HG02763 (cell line): ENCODE results near the gene RPL10.
A peak's percentile ranks its signal among the peaks of the same experiment; 100 is the strongest.
"Not testable (repeated sequence)": the region's sequence is repeated elsewhere in the genome, so short reads cannot be mapped to it uniquely, and the experiment has no call there.

Experiments used
- ATAC-seq: cut with Tn5 transposase; IDR thresholded peaks from one replicate; pipeline ENCODE4 v1.9.1; 2021; ENCODE audit warnings: mild to moderate bottlenecking, moderate library complexity; ENCODE audit not compliant: unreplicated experiment

Gene RPL10

DNA sequence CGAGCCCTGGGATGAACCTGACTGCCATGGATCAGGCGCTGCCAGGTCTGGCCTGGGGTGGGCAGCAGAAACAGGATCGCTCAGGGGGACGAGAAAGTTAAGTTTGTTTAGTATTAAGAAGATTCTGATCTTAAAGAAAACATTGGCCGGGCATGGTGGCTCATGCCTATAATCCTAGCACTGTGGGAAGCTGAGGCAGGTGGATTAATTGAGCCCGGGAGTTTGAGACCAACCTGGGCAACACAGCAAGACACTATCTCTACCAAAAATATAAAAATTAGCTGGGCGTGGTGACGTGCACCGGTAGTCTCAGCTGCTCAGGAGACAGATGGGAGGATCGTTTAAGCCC is 23.0 kb upstream of the RPL10 start:
- ATAC-seq = no peak

DNA sequence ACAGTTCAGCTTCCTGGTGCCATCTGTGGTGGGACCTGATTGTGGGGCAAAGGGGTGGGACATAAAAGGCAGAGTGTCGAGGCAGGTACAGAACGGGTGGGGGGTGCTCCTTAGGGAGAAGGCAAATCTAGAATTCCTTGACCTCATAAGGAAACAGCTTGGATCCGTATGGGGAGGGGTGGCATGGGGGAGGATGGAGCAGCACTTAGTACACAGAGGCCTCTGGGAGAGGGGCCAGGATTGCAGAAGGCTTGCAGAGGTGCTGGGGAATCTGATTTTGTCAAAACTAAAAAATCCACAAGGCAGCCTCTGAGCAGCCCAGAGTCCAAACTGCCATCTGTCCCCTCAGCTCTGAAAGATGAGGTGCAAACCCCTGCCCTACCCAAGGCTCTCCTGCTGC is 21.4 kb upstream of the RPL10 start:
- ATAC-seq = no peak

GRCh38 chrX:154378059-154378798 is 19.9 kb upstream of the RPL10 start:
- peak; percentile 0 for ATAC-seq

DNA sequence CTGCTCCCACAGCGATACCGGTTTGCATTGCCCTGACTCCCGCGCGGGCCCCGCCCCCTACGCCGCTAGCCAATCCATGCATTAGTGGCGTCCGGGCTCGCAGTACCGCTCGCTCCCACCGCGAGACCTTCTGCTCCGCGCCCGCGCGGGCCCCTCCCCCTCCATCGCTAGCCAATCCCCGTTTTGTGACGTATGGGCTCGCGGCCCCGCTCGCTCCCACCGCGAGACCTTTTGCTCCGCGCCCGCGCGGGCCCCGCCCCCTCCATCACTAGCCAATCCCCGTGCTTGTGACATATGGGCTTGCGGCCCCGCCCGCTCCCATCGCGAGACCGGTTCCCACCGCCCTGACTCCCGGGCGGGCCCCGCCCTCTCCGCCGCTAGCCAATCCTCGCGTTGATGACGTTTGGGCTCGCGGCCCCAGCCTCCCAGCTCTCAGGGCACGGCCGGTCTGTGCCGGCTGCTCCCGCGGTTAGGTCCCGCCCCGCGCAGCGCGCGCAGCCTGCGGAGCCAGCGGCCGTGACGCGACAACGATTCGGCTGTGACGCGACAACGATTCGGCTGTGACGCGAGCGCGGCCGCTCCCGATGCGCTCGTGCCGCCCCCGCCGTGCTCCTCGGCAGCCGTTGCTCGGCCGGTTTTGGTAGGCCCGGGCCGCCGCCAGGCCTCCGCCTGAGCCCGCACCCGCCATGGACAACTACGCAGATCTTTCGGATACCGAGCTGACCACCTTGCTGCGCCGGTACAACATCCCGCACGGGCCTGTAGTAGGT is 19.2 kb upstream of the RPL10 start, which contains the start of gene EMD:
EMD (plus strand) TSS at position 497 of the 770 bp plus-strand sequence; CDS start at position 687, 190 bp downstream.
- ATAC-seq = peak; percentile 75

DNA sequence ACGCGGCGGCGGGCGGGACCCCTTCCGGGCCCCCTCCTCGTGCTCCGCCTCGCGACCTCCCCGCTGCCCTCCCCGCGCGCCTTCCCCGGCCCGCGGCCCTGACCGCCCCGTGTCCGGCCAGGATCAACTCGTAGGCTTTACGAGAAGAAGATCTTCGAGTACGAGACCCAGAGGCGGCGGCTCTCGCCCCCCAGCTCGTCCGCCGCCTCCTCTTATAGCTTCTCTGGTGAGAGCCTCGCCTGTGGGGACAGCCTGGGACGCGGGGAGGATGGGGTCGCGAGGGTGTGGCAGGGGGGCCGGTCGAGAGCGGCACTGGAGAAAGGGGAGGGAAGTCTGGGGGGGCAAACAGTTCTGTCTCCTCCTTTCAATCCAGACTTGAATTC is 18.6 kb upstream of the RPL10 start:
- ATAC-seq = no peak

- ATAC-seq = no peak
Measured at GRCh38 chrX:154380153-154380552, 18.0 kb upstream of the RPL10 start.

GRCh38 chrX:154380787-154381186 is 17.4 kb upstream of the RPL10 start:
- ATAC-seq = no peak

DNA sequence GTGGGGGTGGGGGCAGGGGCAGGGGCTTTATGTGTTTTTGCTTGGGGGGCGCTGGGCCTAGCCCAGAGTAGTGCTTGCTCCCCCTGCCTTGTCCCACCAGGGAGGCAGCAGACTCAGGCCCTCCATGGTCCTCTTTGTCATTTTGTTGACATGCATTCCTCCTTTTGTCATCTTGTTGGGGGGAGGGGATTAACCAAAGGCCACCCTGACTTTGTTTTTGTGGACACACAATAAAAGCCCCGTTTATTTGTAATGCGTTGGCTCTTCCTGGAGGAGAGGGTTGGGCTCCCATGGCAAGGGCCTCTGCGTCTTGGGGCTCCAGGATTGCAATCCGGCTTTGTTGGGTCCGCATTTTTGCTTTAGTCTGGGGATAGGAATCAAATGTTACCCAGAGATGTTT is 16.9 kb upstream of the RPL10 start:
- no peak for ATAC-seq

GRCh38 chrX:154382483-154383069 is 15.6 kb upstream of the RPL10 start:
- no peak for ATAC-seq

- ATAC-seq = no peak
Measured at GRCh38 chrX:154383359-154384283, 14.6 kb upstream of the RPL10 start.

- ATAC-seq = no peak
Measured at GRCh38 chrX:154384284-154384892, 13.8 kb upstream of the RPL10 start.

DNA sequence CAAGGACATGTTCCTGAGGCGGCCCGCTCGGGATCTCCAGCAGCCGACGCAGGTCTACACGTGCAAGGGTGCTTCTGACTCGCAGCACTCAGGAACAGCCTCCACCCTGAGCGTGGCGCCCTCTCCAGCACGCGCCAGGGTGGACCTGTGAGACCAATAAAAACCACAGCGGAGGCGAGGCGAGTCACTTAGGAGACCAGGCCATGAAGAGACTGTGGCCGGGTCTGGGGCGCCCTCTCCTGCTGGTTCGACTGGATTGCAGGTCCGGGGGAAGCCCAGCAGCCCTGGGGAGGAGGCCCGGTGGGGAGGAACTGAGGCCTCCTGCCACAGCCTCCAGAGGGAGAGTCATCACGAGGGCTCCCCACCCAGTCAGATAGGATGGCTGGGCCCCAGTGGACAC is 10.1 kb upstream of the RPL10 start:
- not testable (repeated sequence) for ATAC-seq

- not testable (repeated sequence) for ATAC-seq
Measured at GRCh38 chrX:154388649-154389048, 9.5 kb upstream of the RPL10 start.

DNA sequence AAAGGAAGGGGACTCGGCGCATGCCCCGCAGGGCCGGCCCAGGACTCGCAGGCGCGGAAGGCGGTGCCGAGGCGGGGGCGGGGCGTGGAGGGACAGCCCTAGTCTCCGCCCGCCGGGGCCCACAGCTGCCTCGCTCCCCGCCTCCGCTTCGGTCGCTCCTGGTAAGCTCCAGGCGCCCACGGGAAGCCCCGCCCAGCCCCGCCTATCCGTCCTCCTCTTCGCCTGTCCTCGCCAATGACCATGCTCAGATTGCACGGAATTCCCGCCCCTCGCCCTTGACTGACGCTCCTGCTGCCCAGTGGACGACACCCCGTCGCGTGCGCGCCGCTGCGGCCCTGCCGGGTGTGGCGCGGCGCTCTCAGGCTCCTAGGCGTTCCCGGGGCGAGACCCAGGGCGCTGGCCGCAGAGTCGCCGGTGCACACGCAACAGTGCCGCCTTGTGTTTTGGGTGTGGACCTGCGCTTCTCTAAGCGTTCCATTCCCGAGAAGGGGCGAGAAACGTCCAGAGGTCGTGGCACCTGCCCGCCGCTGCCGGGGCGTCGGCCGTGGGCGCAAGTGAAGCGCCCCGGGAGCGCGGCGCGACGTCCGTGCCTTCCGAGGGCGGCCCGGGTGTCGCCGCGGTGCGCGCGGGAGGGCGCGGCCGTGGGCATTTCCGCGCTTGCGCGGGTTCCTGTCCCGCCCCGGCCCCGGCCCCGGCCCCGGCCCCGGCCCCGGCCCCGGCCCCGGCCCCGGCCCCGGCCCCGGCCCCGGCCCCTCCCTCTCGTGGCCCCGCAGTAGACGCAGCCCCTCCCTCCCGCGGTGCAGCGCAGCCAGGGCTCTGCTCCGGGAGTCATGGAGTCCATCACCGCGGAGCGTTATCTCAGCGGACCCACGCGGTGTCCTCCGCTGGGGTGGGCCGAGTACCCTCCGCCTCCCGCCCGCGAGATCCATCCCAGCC is 8.1 kb upstream of the RPL10 start:
- ATAC-seq = peak; percentile 66

GRCh38 chrX:154396363-154396762 is 1.8 kb upstream of the RPL10 start:
- not testable (repeated sequence) for ATAC-seq

DNA sequence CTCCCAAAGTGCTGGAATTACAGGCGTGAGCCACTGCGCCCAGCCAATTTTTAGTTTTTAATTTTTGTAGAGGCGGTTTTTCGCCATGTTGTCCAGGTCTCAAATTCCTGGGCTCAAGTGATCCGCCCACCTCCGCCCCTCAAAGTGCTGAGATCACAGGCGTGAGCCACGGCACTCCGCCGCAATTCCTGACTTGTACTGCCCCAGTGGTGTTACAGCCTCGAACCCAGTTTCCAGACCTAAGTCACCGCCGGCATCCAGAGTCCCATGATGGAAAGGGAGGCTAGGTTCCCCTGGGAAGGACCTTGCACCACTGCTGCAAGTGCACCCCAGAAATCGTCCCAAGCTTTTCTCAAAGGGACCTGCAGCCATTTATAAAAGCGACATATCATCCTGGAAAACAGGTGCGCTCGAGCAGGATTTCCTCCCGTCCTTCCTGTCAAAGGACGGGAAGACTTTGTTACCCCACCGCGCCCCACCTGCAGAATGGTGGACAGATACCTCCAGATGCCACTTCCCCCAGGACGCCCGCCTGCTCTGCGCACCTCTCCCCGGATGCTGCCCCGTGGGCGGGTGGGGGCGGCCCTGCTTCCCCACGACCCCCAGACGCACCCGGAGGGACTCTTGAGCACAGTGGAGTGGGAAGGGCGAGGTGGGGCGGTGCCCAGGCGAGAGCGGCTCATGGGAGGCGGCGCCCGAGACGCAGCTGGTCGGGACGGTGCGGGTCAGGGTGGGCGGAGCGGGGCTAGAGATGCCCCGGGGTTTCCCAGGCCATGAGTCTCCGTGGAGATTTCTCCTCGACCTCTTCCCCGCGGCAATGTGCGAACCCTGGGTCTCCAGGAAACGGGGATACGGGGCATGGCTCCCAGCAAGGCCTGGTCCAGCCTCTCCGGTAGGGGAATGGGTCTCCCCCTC is 947 bp upstream of the RPL10 start:
- ATAC-seq = peak; percentile 64

DNA sequence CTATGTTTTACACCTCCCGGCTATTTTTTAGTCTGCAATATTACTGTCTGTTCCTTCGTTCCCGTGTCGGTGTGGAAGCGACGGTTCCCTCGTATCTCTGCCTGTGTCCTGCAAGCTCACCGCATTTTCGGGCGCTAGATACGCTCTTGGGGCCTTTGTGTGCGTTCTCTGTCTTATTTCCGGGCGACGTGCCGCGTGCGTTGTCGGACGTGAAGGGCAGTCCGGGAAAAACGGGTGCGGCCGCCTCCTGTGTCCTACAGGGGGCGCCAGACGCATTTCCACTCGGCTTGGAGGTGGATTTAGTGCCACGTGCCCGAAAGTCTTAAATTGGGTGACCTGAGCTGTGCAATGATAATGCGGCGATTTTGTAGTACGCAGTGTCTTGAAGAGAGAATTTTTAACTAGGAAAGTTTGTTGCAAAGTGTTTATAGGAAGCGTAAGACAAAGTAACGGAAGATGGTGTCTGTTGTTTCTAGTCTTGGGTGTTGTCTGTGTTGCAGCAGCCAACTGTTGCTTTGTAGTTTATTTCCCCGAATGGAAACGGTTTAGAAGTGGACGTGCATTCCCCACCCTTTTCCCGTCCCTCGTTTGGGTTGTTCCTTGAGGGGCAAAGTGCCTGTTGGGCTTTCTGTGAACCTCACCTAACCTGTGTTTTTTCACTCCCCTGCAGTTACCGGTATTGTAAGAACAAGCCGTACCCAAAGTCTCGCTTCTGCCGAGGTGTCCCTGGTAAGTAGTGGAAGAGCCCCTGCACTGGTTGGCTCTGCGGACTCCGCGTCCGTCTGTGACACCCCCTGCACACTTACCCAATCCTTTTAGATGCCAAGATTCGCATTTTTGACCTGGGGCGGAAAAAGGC is 720 bp downstream of the RPL10 start:
- ATAC-seq = no peak
